Activated T-cell treated with anti-CD3 and anti-CD28 coated beads, Interleukin-2, amount 50 U/mL, for 48 hours (primary cell): ENCODE data around the gene IL10RA.

ENCODE experiments used
- DNase-seq, 2 experiments: peaks; one replicate each; pipeline ENCODE4 v3.0.0-alpha.2; 2020

IL10RA gene

DNA sequence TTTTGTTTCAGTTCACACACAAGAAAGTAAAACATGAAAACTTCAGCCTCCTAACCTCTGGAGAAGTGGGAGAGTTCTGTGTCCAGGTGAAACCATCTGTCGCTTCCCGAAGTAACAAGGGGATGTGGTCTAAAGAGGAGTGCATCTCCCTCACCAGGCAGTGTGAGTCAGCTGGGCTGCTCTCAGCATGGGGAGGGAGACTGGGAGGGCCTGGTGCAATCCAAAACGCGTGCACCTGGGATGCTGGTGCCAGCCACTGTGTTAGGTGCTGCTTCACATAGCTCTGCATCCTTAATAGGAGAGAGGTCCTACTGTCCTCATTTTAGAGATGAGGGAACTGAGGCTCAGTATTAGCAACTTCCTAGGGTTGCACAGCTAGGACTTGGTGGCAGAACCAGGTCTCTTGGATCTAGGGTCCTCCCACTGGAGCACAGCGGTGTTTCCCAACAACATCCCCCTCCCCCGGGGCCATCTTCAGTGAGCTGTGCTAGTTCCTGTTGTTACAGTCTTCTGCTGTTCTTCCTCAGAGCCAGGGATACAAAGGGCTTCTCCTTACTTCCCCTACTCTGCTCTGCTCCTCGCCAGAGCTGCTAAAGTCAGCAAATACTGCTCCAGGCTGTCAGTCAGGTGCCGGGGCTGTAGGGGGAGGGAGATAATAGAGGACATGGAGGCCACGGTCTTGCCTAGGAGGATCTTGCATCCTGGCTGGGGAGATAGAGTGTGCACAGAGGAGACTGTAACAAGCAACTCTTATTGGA lies 8.0 kb downstream of the IL10RA start:
- DNase-seq, result no peak

DNA sequence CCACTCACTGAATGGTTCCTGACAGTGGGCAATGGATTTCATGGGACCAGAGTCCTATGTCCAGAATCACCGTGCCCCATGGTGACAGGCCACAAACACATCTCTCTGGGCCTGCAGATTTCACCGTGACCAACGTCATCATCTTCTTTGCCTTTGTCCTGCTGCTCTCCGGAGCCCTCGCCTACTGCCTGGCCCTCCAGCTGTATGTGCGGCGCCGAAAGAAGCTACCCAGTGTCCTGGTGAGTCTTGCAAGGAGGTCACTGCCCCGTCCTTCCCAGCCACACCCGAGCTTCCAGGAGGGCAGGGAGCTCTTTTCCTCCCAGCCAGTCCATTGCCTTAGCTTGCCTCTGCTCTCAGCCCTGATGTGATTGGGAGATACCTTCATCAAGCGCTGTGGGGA lies 9.3 kb downstream of the IL10RA start:
- DNase-seq, result no peak

DNA sequence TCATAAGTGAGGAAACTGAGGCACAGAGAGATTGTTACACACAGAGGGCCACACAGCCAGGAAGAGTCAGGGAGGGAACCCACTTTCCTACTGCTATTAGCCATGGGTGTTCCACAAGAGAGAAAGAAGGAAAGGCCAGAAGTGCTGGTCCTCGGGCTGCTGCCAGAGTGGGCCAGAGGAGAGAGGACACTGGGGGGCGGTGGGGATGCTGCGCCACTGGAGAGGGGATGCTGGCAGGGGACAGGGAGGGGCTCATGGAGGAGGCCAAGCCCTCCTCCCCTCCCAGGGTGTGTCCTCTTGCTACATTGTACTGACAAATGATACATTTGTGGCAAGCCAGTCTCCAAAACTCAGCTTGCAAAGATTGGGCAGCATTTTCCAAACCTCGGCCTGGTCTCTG lies 9.9 kb downstream of the IL10RA start:
- peak in 1 of 2 experiments; percentile 17 for DNase-seq

DNA sequence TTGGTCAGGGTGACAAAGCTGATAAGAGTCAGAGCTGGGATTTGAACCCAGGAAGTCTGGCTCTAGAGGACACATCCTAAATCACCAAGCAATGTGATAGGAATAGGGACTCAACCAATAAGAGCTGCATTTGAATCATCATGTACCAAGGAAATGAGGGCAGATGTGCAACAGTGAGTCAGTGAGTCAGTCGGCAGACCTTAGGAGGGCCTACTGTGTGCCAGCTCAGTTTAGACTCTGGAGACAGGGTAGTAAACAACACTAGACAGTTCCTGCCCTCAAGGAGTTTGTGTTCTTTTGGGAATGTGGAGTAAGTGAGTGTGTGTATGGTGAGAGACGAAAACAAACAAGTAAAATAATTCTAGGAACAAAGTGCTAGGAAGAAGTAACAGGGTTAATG lies 11.2 kb downstream of the IL10RA start:
- peak; percentile 19 to 38 for DNase-seq

DNA sequence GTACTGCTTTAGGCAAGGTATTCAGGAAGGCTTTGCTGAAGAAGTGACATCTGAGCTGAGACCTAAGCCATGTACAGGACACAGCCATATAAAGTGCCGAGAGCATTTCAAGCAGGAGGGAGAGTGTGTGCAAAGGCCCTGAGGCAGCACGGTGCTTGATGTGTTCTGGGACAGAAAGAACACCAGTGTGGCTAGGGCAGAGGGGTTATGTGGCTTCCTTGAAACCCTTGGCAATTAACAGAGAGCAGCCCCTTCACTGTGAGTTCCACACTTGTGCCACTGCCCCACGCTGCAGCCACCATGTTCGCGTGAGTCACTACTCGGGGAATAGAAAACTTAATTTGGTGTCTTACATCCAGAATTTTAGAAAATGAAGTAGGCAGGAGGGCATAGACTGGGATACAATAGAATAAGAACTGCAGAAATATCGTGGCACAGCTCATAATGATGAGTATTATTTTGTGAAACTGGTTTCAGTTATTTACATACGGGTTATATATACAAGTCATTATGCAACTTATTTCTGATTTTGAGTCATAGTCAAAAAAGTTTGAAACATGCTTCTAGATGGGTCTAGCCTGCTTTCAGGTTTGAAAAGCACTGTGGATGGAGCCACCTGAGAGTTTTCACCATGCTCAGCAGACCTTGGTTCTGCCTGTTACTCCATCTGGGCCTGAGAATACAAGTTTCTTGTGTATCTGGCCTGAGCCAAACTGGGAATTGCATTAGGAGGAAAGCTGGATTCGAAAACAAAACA lies 11.8 kb downstream of the IL10RA start:
- peak; percentile 71 to 72 for DNase-seq

DNA sequence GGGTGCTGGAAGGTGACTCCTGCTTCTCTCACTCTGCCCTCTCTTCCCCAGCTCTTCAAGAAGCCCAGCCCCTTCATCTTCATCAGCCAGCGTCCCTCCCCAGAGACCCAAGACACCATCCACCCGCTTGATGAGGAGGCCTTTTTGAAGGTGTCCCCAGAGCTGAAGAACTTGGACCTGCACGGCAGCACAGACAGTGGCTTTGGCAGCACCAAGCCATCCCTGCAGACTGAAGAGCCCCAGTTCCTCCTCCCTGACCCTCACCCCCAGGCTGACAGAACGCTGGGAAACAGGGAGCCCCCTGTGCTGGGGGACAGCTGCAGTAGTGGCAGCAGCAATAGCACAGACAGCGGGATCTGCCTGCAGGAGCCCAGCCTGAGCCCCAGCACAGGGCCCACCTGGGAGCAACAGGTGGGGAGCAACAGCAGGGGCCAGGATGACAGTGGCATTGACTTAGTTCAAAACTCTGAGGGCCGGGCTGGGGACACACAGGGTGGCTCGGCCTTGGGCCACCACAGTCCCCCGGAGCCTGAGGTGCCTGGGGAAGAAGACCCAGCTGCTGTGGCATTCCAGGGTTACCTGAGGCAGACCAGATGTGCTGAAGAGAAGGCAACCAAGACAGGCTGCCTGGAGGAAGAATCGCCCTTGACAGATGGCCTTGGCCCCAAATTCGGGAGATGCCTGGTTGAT lies 12.6 kb downstream of the IL10RA start:
- DNase-seq, result peak; percentile 24 to 43

DNA sequence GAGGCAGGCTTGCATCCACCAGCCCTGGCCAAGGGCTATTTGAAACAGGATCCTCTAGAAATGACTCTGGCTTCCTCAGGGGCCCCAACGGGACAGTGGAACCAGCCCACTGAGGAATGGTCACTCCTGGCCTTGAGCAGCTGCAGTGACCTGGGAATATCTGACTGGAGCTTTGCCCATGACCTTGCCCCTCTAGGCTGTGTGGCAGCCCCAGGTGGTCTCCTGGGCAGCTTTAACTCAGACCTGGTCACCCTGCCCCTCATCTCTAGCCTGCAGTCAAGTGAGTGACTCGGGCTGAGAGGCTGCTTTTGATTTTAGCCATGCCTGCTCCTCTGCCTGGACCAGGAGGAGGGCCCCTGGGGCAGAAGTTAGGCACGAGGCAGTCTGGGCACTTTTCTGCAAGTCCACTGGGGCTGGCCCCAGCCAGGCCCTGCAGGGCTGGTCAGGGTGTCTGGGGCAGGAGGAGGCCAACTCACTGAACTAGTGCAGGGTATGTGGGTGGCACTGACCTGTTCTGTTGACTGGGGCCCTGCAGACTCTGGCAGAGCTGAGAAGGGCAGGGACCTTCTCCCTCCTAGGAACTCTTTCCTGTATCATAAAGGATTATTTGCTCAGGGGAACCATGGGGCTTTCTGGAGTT lies 13.3 kb downstream of the IL10RA start:
- peak; percentile 29 to 30 for DNase-seq

DNA sequence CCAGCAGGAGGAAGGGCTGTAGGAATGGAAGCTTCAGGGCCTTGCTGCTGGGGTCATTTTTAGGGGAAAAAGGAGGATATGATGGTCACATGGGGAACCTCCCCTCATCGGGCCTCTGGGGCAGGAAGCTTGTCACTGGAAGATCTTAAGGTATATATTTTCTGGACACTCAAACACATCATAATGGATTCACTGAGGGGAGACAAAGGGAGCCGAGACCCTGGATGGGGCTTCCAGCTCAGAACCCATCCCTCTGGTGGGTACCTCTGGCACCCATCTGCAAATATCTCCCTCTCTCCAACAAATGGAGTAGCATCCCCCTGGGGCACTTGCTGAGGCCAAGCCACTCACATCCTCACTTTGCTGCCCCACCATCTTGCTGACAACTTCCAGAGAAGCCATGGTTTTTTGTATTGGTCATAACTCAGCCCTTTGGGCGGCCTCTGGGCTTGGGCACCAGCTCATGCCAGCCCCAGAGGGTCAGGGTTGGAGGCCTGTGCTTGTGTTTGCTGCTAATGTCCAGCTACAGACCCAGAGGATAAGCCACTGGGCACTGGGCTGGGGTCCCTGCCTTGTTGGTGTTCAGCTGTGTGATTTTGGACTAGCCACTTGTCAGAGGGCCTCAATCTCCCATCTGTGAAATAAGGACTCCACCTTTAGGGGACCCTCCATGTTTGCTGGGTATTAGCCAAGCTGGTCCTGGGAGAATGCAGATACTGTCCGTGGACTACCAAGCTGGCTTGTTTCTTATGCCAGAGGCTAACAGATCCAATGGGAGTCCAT lies 14.1 kb downstream of the IL10RA start:
- DNase-seq, result peak; percentile 31 to 38

DNA sequence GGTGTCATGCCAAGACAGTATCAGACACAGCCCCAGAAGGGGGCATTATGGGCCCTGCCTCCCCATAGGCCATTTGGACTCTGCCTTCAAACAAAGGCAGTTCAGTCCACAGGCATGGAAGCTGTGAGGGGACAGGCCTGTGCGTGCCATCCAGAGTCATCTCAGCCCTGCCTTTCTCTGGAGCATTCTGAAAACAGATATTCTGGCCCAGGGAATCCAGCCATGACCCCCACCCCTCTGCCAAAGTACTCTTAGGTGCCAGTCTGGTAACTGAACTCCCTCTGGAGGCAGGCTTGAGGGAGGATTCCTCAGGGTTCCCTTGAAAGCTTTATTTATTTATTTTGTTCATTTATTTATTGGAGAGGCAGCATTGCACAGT lies 14.6 kb downstream of the IL10RA start:
- DNase-seq, result peak in 1 of 2 experiments; percentile 45

DNA sequence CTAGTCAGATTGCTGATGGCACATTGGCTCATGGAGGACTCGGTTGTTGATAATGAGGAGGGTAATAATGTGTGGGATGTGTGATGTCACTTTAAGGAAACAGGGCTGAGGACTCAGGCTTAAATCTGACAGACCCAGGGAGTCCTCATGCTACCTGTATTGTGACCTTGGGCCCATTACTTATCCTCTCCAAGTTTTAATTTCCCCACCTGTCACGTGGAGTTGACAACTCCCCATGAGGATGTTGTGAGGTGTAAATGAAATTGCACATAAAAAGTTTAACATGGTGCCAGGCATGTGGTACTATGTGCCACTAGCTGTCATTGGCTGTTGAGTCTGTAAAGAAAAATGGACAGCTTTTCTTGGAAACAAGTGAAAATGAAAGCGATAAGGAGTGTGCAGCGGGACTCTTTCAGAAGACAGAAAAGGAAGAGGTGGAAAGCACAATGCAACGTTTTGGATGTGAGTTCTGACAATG lies 15.3 kb downstream of the IL10RA start:
- DNase-seq, result peak in 1 of 2 experiments; percentile 50

DNA sequence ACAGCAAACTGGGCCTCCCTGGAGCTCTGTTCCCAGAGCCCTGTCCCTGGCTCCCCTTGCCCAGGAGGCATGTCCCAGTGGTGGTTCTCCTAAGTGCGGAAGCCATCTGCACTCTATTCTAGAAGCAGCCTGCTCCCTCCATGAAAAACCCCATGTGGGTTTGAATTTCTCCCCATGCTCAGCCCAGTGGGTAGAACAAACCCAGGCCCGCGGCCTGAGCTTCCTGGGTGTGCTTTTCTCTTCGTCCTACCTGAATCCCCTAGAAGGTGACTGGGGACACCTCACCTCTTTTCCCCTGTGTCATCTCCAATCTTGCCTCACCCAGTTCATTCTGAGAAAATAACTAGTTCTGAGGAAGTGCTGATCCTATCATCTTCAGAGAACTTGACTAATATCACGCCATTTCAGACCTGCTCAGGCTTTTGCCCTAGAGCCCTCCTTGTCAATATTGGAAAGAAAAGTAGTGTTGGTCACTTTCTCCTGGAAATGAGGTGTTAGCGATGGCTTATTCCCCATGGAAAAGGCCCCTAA lies 15.9 kb downstream of the IL10RA start:
- peak; percentile 81 to 83 for DNase-seq

DNA sequence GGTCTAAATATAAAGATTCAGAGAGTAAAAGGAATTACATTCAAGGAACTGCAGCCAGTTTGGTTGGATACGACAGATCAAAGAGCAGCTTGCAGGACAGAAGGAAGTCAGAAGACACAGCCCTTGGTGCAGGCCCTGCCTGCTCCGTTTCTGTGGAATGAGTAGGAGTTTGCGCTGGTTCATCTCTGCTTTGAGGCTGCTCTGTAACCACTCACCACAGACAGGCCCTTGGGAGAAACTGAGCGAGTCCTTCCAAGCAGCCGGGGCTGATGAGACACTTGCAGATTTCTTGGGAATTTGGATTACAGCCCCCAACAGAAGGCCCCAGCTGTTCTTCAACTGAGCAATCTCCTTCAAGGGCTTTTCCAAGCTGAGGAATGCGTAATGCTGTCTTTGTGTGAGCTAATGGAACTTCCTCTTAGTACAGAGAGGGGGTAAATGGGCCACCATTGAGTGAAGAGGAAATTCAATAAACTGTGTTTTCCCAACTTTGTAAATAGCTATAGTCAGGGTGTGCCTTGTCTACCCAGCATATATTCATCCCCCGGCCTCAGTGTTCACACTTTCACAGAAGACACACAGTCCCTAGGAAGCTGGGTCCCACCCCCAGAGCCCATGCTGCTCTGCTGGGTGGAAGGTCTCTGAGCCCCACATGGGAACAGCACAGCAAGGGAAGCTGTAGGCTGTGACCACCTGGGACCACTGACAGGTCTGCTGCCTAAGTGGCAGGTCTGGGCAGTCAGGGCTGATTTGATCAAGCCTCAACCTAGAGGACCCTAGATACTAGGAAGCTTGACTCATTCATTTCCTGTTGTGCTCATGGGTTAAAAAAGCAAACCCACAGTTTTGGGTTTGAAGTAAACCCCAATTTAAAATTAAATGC lies 16.6 kb downstream of the IL10RA start:
- DNase-seq, result peak; percentile 86

DNA sequence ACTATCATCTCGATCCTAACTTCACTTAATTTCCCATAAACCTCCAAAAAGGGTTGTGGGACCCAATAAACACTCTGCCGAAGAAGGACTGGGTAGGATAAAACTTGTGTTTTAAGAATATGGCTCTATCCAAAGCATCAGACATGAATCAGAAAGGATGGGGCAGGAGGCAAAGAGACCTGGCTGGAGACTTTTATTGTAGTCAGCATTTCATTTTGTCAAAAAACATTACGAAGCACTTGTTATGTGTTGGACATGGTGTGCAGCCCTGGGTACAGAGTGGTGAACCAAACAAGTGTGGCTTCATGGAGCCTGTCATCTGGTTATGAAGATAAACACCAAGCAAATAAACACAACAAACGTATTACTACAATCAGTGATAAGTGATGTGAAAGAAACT lies 17.3 kb downstream of the IL10RA start:
- peak in 1 of 2 experiments; percentile 46 for DNase-seq

DNA sequence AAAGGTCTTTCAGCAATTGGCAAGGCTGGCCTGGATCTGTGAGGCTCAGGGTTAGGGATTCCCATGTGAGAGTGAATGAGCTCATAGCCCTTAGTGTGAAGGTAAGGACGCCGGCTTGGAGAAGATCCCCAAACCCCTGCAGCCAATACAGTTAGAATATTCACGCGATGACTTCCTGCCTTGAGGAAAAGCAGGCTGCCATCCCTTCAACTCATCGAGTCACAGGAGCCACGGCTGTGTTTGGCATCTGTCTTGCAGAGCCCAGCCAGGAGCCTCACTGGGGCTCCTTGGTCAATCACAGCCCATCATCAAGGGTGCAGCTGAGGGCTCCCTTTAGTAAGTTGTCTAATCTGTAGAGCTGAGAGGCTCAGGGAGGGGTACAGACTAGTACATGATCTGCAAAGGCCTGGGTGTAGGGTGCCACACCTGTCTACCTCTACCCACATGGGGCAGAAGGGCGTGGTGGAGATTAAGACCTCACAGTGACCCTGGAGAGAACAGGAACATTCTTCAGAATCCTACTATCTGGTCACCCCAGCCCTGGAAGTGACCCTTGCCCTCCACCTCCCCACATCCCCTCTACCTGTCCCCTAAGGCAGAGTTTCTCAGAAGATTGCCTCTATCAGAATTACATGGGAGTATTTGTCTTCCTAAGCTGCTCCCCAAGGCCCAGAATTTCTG lies 18.5 kb downstream of the IL10RA start:
- DNase-seq, result peak in 1 of 2 experiments; percentile 24

DNA sequence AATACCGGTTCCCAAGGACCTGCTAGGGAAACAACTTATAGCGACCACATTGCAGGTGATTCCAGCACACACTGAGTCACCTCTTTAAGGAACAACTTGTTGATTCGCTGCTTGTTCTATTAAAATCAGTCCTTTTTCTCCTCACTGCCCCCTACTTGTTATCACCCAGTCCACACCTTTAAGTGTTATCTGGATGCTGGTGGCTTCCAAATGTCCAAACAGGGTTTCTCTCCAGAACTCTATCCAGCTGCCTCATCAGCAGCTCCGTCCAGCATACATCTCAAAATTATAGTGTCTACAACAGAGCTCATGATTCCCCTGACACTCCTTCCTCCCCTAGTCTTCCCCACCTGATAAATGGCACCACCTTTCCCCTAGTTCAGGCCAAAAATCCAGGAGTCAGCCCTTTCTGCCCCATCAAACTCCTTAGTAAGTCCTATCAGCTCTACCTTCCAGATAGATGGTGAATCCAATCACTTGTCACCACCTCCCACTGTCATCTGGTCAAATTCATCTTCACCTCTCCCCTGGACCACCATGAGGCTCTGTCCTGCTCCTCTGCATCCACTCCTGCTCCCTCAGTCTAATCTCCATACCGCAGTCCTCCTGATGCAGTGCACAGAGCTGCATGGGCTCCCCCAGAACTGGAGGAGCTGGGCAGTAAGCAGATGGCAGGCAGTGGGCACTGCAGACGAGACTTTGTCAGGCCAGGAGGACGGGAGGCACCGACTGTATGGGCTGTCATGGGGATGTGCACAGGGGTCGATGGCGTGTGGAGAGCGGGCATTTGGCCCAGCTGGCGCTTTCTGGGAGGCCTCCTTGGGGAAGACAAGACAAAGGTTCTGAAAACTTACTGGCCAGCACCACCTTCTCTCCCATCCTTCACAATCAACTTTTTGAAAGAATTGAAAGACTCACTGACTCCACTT lies 19.3 kb downstream of the IL10RA start:
- DNase-seq, result peak; percentile 25 to 31

DNA sequence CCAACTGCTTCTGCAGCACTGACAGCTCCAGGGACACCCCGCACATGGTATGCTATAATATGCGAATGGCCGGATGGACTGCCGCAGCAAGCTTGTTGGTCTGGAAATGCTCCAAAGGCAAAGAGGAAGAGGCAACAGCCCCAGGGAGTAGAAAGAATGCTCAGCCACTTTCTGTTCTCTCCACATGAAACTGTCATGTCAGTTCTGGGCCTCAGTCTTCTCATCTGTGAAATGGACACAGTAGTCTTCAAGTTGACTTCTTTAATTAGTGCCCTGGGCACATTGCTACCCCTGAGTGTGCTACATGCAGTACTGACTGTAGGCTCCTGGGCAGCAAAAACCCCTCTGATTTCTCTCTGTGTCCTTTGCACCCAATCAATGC lies 19.9 kb downstream of the IL10RA start:
- peak; percentile 21 to 23 for DNase-seq

DNA sequence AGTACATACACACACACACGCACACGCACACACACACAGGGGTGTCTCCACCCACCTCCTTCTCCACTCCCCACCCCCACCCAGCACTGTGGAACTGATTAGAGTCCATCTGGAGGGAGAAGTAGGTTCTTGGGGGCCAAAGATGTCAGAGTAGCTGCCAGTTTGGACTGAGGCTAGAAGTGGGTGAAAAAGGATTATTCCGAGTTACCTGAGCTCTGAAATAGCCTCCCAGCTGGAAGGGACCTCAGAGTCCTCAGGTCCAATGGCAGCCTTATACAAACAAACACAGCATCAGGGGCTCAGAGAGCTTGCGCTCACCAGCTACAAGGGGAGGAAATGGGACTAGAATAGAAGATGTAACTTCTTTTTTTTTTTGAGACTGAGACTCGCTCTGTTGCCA lies 20.8 kb downstream of the IL10RA start:
- DNase-seq, result peak; percentile 25 to 26

DNA sequence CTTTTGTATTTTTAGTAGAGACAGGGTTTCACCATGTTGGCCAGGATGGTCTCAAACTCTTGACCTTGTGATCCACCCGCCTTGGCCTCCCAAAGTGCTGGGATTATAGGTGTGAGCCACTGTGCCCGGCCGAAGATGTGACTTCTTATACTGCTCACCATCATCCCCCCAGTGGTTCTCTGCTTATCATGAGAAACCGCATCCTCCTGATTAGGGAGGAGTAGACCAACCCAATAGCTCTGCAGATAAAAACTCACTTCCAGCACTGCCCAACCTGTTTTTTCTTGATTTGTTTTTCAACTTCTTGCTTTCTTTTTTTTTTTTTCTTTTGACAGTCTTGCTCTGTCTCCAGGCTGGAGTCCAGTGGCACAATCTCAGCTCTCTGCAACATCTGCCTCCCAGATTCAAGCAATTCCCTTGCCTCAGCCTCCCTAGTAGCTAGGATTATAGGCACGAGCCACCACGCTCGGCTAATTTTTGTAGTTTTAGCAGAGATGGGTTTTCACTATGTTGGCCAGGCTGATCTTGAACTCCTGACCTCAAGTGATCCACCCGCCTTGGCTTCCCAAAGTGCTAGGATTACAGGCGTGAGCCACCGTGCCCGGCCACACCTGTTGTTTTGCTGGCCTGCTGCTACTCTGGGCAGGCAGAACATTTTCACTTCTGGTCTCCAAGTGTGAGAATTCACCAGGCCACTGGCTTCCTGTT lies 21.5 kb downstream of the IL10RA start:
- peak; percentile 40 to 44 for DNase-seq
